Activated T-helper 1 cell treated with Interleukin-2 at 50 U/mL for 16 hours (primary cell): ENCODE results near the gene VPS16.
"Not testable (repeated sequence)": the region's sequence is repeated elsewhere in the genome, so short reads cannot be mapped to it uniquely, and the experiment has no call there.

Experiments
- DNase-seq: peaks from one replicate; pipeline ENCODE4 v3.0.0-alpha.2; 2020; ENCODE audit warnings: low read depth

Gene VPS16

DNA sequence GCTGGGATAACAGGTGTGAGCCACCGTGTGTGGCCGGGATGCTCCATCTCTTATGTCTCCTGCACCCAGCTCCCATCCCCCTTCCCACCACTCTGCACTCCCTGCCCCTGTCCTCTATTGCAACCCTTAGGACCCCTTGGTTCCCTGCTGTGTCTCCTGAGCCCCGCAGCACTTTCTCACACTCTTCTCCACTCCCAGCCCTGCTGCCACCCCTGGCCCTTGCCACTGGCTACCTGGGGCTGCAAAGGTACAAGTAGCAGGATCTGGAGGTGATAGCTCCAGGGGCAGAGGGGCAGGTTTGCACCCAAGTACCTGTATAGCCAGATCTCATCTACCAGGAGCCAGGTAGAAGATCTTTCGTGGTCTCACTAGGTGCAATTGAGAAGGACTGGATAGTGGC, 33.5 kb upstream of the VPS16 start:
- DNase-seq = no peak

DNA sequence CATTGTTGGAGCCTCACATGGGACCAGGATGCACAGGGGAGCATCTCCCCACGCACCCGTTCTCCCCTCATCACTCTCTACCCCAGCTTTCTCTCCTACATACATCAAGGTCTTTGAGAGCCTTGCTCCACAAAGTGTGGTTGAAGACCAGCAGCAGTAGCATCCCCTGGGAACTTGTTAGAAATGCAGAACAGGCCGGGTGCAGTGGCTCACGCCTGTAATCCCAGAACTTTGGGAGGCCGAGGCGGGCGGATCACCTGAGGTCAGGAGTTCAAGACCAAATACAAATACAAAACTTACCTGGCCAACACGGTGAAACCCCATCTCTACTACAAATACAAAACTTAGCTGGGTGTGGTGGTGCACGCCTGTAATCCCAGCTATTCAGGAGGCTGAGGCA, 32.6 kb upstream of the VPS16 start:
- not testable (repeated sequence) for DNase-seq

DNA sequence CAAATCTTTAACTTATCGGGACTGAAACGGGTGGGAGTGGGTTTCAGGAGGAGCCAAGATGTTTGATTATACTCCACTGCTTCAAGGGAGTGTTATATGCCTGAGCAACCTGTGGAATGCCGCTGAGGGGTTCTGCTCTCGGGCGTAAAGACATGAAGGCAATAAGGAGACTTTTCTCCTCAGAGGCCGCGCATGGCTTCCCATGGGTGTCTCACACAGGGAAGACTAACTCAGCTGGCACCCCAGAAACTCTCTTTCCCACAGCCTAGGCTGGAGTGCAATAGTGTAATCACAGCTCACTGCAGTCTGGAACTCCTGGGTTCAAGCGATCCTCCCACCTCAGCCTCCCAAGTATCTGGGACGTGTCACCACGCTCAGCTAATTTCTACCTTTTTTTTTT, 30.9 kb upstream of the VPS16 start:
- no peak for DNase-seq

DNA sequence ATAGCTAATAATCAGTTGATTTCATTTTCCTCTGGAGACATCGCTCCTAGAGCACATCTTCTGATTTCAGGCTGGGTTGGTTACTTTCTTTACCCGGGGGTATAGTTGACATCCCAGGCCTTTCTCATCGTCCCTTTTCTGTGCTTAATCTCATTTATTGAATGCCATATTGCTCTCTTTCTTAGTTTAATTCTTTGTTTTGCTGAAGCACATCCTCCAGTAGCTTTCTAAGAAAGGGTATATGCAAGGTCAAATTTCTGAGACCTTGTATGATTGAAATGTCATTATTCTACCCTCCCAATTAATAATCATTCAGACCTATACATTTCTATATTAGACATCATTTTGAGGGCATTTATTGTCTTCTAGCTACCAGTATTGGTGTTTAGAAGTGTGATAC, 28.4 kb upstream of the VPS16 start:
- DNase-seq = no peak

DNA sequence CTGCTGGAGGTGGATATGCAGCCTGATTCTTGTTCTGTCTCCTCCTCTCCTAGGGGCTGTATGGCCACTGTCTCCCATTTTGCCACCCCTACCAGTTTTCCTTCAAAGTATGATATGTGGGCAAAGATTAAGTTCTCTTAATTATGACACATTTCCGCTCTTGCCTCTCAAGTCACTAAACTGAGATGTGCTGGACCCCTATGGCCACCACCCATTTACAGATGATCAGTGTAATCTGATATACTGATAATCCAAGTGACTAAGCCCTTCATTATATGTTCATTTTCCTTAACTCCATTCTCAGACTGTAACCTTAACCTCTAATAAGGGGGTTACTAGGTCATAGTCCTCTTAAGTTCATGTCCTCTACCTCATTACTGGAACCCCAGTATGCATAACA, 26.5 kb upstream of the VPS16 start:
- DNase-seq = no peak

DNA sequence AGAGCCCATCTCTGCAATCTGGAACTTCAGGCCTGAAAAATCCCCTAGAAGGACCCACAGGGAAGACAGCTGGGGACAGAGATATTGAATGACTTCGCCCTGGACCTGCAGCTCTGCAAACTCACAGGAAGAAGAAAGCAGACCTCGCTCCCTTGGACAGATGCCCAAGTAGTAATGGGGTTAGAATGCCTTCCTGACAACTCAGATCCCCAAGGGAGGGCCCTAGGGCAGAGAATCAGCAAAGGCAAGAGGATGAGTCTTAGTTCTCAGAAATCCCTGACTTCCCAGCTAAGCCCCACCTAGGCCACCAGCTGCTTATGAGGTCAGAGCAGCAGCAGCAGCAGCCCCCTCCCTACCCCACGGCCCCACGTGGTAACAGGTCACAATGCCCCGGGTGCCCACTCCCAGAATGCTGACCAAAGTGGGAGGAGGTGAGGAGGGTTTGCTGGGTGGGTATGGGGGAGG, 25.9 kb upstream of the VPS16 start, which contains the start of gene C20orf141:
TSS of gene C20orf141 (plus strand) at position 401 of the 465 bp plus-strand sequence. CDS start 198 bp downstream, outside the sequence.
- no peak for DNase-seq

DNA sequence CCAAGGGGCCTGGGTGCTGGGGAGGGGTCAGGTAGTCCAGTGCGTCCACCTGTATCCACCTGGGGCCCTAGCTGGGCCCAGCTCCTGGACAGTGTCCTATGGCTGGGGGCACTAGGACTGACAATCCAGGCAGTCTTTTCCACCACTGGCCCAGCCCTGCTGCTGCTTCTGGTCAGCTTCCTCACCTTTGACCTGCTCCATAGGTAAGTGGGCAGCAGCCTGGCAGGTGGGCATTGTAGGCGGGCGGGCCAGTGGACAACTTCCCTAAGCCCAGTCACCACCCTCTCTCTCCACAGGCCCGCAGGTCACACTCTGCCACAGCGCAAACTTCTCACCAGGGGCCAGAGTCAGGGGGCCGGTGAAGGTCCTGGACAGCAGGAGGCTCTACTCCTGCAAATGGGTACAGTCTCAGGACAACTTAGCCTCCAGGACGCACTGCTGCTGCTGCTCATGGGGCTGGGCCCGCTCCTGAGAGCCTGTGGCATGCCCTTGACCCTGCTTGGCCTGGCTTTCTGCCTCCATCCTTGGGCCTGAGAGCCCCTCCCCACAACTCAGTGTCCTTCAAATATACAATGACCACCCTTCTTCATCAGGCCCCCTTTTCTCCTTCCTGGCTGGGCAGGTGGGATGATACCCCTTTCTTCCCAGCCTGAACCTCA, 25.2 kb upstream of the VPS16 start:
- no peak for DNase-seq

DNA sequence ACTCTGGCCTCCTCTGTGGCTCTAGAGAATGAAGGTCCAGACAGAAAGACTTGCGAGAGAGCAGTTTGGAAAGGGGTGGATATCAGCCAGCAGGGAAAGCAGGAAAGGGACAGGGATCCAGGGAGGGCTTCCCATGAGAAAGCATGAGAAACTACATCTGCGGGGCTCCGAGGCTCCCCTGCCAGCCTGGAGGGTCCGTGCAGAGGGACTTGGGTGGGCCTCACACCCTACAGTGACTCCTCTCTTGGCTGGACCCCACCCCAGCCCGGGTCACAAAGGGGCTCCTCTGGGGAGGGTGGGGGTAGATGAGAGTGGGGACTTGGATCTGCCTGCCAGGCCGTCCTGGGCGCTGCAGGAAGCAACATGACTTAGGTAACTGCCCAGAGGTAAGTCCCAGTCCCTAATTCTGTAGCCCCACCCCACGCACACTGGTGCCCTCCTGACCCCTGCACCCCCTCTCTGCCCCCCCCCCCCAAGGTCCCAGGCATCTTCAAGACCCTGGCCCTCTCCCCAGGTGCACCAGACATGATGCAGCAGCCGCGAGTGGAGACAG, 24.4 kb upstream of the VPS16 start, which contains the start of gene TMEM239:
TSS of gene TMEM239 (plus strand) at position 335 of the 553 bp plus-strand sequence. CDS start at position 526, 191 bp downstream.
- DNase-seq = no peak

DNA sequence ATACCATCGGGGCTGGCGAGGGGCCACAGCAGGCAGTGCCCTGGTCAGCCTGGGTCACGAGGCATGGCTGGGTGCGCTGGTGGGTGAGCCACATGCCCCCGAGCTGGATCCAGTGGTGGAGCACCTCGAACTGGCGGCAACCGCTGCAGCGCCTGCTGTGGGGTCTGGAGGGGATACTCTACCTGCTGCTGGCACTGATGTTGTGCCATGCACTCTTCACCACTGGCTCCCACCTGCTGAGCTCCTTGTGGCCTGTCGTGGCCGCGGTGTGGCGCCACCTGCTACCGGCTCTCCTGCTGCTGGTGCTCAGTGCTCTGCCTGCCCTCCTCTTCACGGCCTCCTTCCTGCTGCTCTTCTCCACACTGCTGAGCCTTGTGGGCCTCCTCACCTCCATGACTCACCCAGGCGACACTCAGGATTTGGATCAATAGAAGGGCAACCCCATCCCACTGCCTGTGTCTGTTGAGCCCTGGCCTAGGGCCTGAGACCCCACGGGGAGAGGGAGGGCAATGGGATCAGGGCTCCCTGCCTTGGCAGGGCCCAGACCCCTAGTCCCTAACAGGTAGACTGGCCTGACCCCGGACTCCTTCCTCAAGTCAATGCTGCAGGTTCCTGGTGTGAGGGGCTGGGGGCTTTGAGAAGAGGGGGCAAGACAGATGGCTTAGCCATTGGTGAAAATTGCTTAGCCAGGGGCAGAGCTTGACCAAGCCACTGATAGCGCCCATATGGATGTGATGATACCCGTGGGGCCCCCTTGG, 23.8 kb upstream of the VPS16 start:
- no peak for DNase-seq

DNA sequence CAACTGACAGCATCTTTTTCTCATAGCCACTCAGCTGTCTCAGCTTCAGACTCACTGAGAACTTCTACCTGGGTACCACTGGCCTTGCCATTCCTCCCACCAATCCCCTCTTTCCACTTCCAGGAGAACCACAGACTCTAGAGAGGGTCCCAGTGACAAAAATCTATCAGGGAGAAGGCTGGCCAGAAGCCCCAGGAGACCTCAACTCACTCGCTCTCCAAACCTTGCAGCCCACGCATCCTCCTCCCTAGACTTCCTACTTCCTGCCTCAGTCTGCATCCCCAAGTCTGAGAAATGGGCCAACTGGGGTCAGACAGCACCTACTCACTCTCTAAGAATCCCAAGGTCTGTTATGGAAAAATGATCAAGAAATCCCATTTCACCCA, 23.2 kb upstream of the VPS16 start:
- DNase-seq = no peak

DNA sequence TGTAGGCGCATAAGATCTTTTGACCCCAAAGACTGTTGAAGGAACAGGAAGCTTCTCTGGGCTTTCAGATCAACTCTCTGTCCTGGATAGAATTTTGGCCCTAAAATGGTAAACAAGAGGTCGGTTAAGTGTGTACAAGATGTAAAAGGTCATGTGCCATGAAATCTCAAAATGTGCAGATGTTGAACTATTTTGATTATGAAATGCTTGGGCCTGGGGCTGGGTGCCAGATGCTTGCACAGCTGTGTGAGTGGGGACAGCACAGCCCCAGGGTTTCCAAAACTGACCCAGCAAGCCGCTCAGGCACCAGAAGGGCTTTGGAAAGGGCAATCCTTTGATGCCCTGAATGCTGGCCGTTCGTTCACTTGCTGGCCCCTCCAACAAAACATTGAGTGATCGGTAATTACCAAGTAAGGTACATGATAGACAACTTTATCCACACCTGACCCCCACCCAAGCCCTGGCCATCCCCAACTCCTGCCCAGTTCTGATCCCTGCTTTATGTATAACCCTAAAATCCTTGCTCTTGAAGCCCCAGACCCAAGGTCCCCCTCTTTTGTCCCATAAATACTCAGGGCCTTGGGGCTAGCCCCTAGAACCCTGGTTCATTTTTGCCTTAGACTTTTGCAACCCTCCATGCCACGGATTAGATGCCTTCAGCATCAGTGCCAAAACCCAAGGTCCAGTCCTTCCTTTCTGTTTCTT, 22.5 kb upstream of the VPS16 start:
- no peak for DNase-seq

DNA sequence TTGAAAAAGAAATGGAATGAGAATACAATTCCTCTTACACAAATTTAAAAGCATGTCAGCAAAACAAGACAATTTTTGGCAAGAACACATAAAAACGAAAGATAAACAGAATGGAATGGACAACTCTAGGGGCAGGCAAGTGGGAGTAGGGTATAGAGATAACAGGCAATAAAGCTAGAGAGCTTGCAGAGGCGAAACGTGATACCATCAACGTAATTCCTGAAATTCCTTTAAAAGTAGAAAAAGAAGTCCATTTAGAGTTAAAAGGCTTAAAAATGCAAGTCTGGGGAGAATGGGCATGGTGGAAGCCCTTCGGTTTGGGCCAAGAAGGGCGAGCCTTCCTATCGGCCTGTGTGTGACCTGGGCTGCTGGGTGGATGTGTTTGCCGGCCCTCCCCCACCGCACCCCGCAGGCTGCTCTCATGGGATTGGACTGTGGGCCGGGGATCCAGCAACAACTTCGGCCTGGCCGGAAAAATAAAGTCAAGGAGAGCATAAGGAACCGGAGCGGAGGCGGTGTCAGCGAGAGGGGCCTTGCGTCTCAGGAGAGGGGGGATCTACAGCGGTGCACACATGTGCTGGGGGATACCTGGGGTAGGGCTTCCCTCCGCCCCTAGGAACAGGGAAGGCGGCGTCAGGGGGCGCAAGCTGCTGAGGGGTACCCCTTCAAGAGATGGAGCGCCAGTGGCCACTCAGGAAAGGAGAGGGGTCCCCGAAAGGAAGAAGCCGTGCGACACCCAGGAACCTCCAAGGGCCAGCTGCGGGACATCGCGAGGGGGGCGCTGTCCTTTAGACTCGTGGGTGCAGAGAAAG, 20.3 kb upstream of the VPS16 start:
- DNase-seq = no peak

DNA sequence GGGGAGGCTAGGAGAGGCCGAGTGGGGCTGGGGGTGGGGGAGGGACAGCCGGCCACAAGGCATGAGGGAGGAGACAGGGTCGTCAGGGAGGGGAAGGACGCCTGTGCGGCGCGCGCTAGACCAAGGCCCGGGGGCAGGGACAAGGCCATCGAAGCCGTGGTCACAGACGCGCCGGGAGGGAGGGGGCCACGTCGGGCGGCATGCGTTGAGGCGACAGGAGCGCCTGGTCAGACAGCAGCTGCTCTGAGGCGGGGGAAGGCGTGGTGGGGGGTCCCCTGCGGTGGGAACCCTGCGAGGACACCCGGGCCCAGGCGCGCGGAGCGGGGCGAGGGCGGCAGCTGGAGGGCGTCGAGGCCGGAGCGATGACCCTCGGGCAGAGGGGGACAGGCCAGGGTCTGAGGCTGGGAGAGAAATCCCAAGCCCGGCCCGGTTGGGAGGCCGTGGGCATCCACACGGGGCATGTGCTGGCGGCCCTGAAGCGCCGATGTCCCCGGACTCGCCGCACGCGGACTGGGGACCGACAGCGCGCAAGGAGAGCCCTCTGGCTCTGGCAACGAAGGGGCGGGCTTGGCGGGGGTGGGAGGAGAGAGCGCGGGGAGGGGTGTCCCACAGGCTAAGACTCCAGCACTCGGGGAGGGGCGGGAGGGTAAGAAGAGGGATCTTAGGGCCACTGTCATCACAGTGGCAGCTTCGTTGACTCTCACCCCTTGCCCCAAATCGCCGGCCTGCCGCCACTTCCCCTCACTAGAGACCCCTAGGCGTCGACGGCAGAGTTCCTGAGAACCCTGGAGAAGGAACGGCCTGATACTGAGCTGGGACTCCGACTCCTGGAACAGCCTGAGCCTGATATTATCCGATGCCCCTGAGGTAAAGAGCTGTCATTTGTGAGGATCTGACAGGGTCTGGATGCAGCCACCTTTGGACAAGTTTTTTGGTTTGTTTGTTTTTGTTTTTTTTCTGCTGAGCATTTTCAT, 19.4 kb upstream of the VPS16 start:
- DNase-seq = no peak

DNA sequence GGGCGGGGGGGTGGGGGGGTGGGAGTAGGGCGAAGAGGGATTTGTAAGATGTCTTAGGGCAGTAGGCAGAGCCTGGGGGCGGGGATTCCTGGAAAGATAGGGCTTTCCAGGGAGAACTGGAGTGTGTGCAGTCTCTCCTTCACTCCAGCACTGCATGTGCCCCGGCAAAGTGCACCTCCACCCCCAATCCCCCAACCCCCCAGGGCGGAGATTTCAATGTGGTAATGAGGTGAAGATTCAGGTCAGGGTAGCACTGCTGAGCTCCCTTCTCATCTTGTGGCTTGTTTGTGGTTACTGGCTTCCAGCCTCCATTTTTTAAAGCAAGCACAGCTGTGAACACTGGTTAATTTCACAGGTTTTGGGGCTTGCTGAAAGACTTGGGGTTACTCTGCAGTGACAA, 18.5 kb upstream of the VPS16 start:
- no peak for DNase-seq

DNA sequence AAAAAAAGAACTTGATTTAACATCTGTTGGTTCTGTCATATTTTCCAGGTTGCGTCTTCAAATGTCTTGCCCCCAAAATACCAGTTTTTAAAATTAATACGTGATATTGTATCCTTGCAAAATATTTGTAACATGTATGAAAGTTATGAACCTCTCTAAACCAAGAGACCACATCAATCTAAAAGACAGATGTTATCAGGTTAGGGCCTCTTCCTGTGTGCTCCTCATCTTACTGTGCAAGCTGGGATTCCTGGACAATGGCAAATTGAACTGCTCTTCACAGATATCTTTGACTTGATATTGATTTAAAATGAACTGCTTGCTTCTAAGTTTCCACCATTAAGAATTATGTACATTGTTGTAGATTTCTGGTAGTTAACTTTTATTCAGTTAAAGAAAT, 14.8 kb upstream of the VPS16 start:
- DNase-seq = no peak

DNA sequence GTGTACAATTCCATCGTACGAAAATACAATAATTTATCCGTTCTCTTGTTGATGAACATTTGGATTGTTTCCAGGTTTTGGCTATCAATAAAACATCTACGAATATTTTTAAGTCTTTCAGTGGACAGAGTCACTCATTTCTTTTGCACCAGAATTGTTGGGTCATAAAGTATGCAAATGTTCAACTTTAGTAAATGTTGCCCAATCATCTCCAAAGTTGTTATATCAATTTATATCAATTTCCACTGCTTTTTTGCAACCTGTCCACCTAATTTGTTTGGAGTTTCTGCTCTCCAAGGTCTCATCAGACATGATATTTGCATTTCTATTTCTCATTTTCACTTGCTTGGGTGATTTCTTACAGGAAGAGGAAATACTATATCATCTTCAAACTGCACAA, 13.9 kb upstream of the VPS16 start:
- no peak for DNase-seq

DNA sequence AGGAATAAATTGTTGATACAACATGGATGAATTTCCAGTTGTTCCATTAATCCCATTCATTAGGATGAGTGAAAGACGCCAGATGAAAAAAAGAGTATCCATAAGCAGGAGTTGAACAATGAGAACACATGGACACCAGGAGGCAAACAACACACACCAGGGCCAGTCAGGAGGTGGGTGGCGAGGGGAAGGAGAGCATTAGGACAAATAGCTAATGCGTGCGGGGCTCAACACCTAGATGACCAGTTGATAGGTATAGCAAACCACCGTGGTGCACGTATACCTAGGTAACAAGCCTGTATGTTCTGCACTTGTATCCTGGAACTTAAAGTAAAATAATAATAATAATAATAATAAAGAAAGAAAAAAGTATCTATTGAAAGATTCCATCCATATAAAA, 11.2 kb upstream of the VPS16 start:
- no peak for DNase-seq

DNA sequence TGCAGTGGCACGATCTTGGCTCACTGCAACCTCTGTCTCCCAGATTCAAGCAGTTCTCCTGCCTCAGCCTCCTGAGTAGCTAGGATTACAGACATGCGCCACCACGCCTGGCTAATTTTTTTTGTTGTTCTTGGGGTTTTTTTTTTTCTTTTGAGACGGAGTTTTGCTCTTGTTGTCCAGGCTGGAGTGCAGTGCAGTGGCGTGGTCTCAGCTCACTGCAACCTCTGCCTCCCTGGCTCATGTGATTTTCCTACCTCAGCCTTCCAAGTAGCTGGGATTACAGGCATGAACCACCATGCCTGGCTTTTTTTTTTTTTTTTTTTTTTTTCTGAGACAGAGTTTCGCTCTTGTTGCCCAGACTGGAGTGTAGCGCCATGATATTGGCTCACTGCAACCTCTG, 9.3 kb upstream of the VPS16 start:
- DNase-seq = not testable (repeated sequence)

DNA sequence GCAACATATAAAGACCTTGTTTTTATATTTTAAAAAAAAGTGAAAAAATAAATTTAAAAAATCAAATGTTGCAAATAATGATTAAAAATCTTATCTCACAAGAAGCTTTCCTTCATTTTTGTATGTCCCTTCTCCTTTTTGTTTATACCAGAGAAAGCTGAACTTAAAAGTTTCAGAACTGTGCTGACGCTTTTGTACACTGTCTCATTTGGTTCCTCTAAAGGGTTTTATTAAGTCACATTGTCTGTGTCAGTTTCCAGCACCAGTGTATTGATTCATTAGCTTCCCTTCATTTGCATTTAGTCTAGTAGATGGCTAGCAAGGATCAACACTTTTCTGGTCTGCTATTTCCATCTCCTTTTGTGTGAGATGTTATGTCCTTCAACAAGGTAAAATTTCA, 6.8 kb upstream of the VPS16 start:
- DNase-seq = no peak

DNA sequence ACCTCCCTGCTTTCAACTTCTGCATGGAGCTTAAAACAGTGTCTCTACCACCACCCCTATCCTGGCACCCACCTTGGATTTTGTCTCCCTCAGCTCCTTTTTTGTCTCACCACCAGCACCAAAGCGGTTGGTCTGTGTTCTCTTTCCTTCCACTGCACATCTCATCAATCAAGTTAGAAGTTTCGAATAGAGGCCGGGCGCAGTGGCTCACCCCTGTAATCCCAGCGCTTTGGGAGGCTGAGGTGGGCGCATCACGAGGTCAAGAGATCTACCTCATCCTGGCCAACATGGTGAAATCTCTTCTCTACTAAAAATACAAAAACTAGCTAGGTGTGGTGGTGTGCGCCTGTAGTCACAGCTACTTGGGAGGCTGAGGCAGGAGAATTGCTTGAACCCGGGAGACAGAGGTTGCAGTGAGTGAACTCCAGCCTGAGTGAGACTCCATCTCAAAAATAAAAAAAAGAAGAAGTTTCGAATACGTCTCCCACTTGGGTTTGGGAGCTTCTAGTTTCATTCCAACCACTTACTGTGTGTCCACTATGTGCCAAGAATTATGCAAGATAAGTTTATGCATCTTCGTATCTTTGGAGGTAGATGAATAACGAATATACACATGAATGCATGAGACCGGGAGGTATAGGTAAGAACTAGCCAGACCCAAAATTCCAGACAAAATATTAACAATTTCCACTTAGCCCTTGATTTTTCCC, 6.0 kb upstream of the VPS16 start:
- no peak for DNase-seq
